Neural cell (in vitro differentiated cells): ENCODE results near the gene PRSS38.

Experiments used
- CTCF ChIP-seq: fragments of 450-650 bp; IDR thresholded peaks from 2 replicates; pipeline ENCODE4 v1.5.1; 2014; ENCODE audit warnings: antibody characterized with exemption, mild to moderate bottlenecking, moderate library complexity; ENCODE audit not compliant: poor library complexity, severe bottlenecking
- EP300 ChIP-seq: fragments of 450-650 bp; conservative IDR thresholded peaks from 2 replicates; pipeline ENCODE4 v1.6.1; 2014; ENCODE audit warnings: antibody characterized with exemption, mild to moderate bottlenecking, moderate library complexity; ENCODE audit not compliant: poor library complexity, severe bottlenecking

- TF ChIP-seq CTCF, result no peak
- TF ChIP-seq EP300, result no peak
Measured at GRCh38 chr1:227891955-227892488, 76.5 kb downstream of the PRSS38 start.
